ENCODE data around the gene SCN1B.

SCN1B gene

DNA sequence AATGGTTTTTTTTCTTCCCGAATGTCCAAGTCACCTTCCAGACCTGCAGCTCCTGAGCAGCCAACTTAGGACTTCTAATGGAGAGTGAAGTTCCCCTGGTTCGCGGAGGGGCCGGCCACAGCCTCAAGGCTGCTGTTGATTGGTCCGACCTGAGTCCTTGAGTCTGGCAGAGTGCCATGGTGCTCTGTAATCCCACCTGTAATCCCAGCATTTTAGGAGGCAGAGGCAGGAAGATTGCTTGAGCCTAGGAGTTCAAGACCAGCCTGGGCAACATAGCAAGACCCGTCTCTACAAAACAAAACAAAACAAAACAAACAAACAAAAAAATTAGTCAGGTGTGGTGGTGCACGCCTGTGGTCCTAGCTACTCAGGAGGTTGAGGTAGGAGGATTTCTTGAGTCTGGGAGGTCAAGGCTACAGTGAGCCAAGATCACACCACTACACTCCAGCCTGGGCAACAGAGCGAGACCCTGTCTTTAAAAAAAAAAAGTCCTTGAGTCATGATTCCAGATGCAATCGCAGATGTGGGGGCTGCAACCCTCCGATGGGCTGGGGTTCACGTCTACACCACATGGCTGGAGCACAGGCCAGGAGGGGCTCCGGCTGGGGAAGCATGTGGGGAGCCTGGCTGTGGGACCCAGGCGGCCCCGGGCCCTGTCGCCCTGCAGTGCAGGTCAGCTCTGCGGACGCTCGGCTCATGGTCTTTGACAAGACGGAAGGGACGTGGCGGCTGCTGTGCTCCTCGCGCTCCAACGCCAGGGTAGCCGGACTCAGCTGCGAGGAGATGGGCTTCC, 28.9 kb downstream of the SCN1B start:
- Histone ChIP-seq H3K14ac (ENCODE audit: low read length in 2 of 2) (no peak overlapping the region), H3K4me3 (ENCODE audit: insufficient read depth in 1 of 2, low read depth in 1 of 2, low read length in 2 of 2) (no peak overlapping the region), H2AK5ac (ENCODE audit: low read length, severe bottlenecking) (no peak overlapping the region), H3K23ac (ENCODE audit: low read length in 2 of 2) (no peak overlapping the region), H3K4me2 (ENCODE audit: low read length, poor library complexity, severe bottlenecking) (no peak overlapping the region), H4K91ac (ENCODE audit: low read length) (no peak overlapping the region), H2BK15ac (ENCODE audit: low read depth, poor library complexity, severe bottlenecking) (no peak overlapping the region), H3K9ac (ENCODE audit: low read length) (no peak overlapping the region), H3K9me3 (ENCODE audit: control insufficient read depth, low read length) (no peaks in the 10 kb centered on the region), H4K8ac (ENCODE audit: low read length) (no peak overlapping the region), H2BK5ac (ENCODE audit: low read depth, low read length, poor library complexity, severe bottlenecking) (no peak overlapping the region), H2BK120ac (ENCODE audit: low read depth, low read length) (no peak overlapping the region), H3K79me1 (replicated peaks; ENCODE audit: low read length, poor library complexity, severe bottlenecking) (no peaks in the 10 kb centered on the region), H2AFZ (ENCODE audit: low read depth, low read length) (no peak overlapping the region), H3K18ac (ENCODE audit: low read depth in 1 of 2, low read length in 2 of 2) (no peak overlapping the region), H3K36me3 (ENCODE audit: control insufficient read depth in 1 of 2, insufficient read depth in 2 of 2, low read depth in 1 of 2, low read length in 2 of 2) (no peaks in the 10 kb centered on the region), H3K27ac (ENCODE audit: low read length, poor library complexity, severe bottlenecking) (no peak overlapping the region), H3K4ac (ENCODE audit: low read depth in 1 of 2, low read length in 2 of 2) (no peak overlapping the region), H2BK12ac (ENCODE audit: low read length in 2 of 2) (no peak overlapping the region), H3K27me3 (ENCODE audit: control insufficient read depth in 1 of 2, insufficient read depth in 1 of 2, low read length in 2 of 2) (peaks cover 25 to 34% of the 10 kb centered on the region in 2 experiments), H3K4me1 (ENCODE audit: control insufficient read depth, insufficient read depth, low read depth, low read length) (no peaks in the 10 kb centered on the region)
- no peak for DNase-seq
- 88% methylated on average over 25 of the region's 26 CpGs for WGBS

DNA sequence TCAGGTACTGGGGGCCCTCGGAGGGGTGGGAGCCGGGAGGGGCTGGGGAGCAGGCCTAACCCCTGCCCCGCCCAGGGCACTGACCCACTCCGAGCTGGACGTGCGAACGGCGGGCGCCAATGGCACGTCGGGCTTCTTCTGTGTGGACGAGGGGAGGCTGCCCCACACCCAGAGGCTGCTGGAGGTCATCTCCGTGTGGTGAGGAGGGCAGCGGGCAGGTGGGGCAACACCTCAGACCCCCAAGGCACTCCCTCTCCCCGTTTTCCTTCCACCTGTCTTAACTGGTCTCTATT, 29.5 kb downstream of the SCN1B start:
- no peaks in the 10 kb centered on the region for H3K4me1 ChIP-seq (ENCODE audit: control insufficient read depth, insufficient read depth, low read depth, low read length)
- no peak overlapping the region for H3K14ac ChIP-seq (ENCODE audit: low read length in 2 of 2)
- H3K79me1 ChIP-seq (replicated peaks; ENCODE audit: low read length, poor library complexity, severe bottlenecking) = no peaks in the 10 kb centered on the region
- H2BK5ac ChIP-seq (ENCODE audit: low read depth, low read length, poor library complexity, severe bottlenecking) = no peak overlapping the region
- peaks cover 20 to 29% of the 10 kb centered on the region in 2 experiments for H3K27me3 ChIP-seq (ENCODE audit: control insufficient read depth in 1 of 2, insufficient read depth in 1 of 2, low read length in 2 of 2)
- no peak overlapping the region for H3K9ac ChIP-seq (ENCODE audit: low read length)
- H2BK120ac ChIP-seq (ENCODE audit: low read depth, low read length) = no peak overlapping the region
- DNase-seq = no peak
- no peak overlapping the region for H2AFZ ChIP-seq (ENCODE audit: low read depth, low read length)
- no peaks in the 10 kb centered on the region for H3K36me3 ChIP-seq (ENCODE audit: control insufficient read depth in 1 of 2, insufficient read depth in 2 of 2, low read depth in 1 of 2, low read length in 2 of 2)
- no peak overlapping the region for H3K23ac ChIP-seq (ENCODE audit: low read length in 2 of 2)
- H3K4ac ChIP-seq (ENCODE audit: low read depth in 1 of 2, low read length in 2 of 2) = no peak overlapping the region
- H2BK15ac ChIP-seq (ENCODE audit: low read depth, poor library complexity, severe bottlenecking) = no peak overlapping the region
- H2AK5ac ChIP-seq (ENCODE audit: low read length, severe bottlenecking) = no peak overlapping the region
- 89% methylated on average over 15 of the region's 15 CpGs for WGBS
- no peaks in the 10 kb centered on the region for H3K9me3 ChIP-seq (ENCODE audit: control insufficient read depth, low read length)
- no peak overlapping the region for H3K18ac ChIP-seq (ENCODE audit: low read depth in 1 of 2, low read length in 2 of 2)
- H4K8ac ChIP-seq (ENCODE audit: low read length) = no peak overlapping the region
- no peak overlapping the region for H4K91ac ChIP-seq (ENCODE audit: low read length)
- H3K4me2 ChIP-seq (ENCODE audit: low read length, poor library complexity, severe bottlenecking) = no peak overlapping the region
- H3K27ac ChIP-seq (ENCODE audit: low read length, poor library complexity, severe bottlenecking) = no peak overlapping the region
- no peak overlapping the region for H2BK12ac ChIP-seq (ENCODE audit: low read length in 2 of 2)
- no peak overlapping the region for H3K4me3 ChIP-seq (ENCODE audit: insufficient read depth in 1 of 2, low read depth in 1 of 2, low read length in 2 of 2)

DNA sequence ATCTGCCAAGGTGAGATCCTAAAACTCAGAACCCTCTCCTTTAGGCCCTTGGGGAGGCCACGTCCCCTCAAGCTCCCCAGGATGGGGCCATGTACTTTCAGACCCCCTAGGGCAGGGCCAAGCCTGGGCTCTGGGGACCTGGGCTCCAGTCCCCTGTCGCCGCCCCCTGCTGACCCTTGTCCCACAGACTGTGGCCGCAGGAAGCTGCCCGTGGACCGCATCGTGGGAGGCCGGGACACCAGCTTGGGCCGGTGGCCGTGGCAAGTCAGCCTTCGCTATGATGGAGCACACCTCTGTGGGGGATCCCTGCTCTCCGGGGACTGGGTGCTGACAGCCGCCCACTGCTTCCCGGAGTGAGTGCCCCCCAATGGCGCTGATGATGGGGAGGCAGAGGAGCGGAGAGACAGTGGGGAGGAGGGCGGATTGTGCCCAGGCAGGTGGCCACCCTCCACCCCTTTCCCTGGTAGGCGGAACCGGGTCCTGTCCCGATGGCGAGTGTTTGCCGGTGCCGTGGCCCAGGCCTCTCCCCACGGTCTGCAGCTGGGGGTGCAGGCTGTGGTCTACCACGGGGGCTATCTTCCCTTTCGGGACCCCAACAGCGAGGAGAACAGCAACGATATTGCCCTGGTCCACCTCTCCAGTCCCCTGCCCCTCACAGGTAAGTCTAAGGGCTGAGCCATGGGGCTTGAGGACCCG, 30.0 kb downstream of the SCN1B start:
- Histone ChIP-seq H3K4me1 (ENCODE audit: control insufficient read depth, insufficient read depth, low read depth, low read length) (no peaks in the 10 kb centered on the region), H2BK12ac (ENCODE audit: low read length in 2 of 2) (no peak overlapping the region), H3K27ac (ENCODE audit: low read length, poor library complexity, severe bottlenecking) (no peak overlapping the region), H3K79me1 (replicated peaks; ENCODE audit: low read length, poor library complexity, severe bottlenecking) (no peaks in the 10 kb centered on the region), H4K8ac (ENCODE audit: low read length) (no peak overlapping the region), H2AK5ac (ENCODE audit: low read length, severe bottlenecking) (no peak overlapping the region), H3K36me3 (ENCODE audit: control insufficient read depth in 1 of 2, insufficient read depth in 2 of 2, low read depth in 1 of 2, low read length in 2 of 2) (no peaks in the 10 kb centered on the region), H3K4me2 (ENCODE audit: low read length, poor library complexity, severe bottlenecking) (no peak overlapping the region), H2AFZ (ENCODE audit: low read depth, low read length) (no peak overlapping the region), H3K4me3 (ENCODE audit: insufficient read depth in 1 of 2, low read depth in 1 of 2, low read length in 2 of 2) (no peak overlapping the region), H2BK120ac (ENCODE audit: low read depth, low read length) (no peak overlapping the region), H4K91ac (ENCODE audit: low read length) (no peak overlapping the region), H3K9me3 (ENCODE audit: control insufficient read depth, low read length) (no peaks in the 10 kb centered on the region), H3K9ac (ENCODE audit: low read length) (no peak overlapping the region), H2BK5ac (ENCODE audit: low read depth, low read length, poor library complexity, severe bottlenecking) (no peak overlapping the region), H3K27me3 (ENCODE audit: control insufficient read depth in 1 of 2, insufficient read depth in 1 of 2, low read length in 2 of 2) (peaks cover 14 to 24% of the 10 kb centered on the region in 2 experiments), H3K23ac (ENCODE audit: low read length in 2 of 2) (no peak overlapping the region), H3K4ac (ENCODE audit: low read depth in 1 of 2, low read length in 2 of 2) (no peak overlapping the region), H2BK15ac (ENCODE audit: low read depth, poor library complexity, severe bottlenecking) (no peak overlapping the region), H3K14ac (ENCODE audit: low read length in 2 of 2) (no peak overlapping the region), H3K18ac (ENCODE audit: low read depth in 1 of 2, low read length in 2 of 2) (no peak overlapping the region)
- 92% methylated on average over 28 of the region's 29 CpGs for WGBS
- no peak for DNase-seq

DNA sequence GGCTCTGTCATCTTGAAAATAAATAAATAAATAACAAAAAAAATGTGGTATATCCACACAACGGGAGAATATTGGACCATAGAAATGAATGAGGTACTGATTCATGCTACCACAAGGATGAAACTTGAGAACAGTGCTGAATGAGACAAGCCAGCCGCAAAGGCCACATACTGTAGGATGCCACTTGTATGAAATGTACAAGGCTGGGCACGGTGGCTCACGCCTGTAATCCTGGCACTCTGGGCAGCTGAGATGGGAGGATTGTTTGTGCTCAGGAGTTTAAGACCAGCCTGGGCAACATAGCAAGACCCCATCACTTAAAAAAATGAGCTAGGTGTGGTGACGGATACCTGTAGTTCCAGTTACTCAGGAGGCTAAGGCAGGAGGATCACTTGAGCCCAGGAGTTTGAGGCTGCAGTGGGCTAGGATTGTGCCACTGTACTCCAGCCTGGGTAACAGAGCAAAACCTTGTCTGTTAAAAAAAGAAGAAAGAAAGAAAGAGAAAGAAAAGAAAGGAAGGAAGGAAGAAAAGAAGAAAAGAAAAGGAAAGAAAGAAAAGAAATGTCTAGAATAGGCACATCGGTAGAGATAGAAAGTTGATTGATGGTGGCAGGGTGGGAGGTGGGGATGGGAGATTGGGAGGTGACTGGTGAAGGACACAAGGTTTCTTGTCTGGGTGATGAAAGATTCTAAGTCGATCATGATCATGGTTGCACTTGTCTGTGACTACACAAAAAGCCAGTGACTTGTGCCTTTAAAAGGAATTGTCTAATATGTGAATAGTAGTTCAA, 31.5 kb downstream of the SCN1B start:
- no peak overlapping the region for H3K4me3 ChIP-seq (ENCODE audit: insufficient read depth in 1 of 2, low read depth in 1 of 2, low read length in 2 of 2)
- no peak overlapping the region for H3K14ac ChIP-seq (ENCODE audit: low read length in 2 of 2)
- no peak overlapping the region for H3K9ac ChIP-seq (ENCODE audit: low read length)
- no peak overlapping the region for H2BK15ac ChIP-seq (ENCODE audit: low read depth, poor library complexity, severe bottlenecking)
- DNase-seq = no peak
- H3K79me1 ChIP-seq (replicated peaks; ENCODE audit: low read length, poor library complexity, severe bottlenecking) = no peaks in the 10 kb centered on the region
- H3K4me2 ChIP-seq (ENCODE audit: low read length, poor library complexity, severe bottlenecking) = no peak overlapping the region
- H4K91ac ChIP-seq (ENCODE audit: low read length) = no peak overlapping the region
- H2BK12ac ChIP-seq (ENCODE audit: low read length in 2 of 2) = no peak overlapping the region
- no peak overlapping the region for H2BK5ac ChIP-seq (ENCODE audit: low read depth, low read length, poor library complexity, severe bottlenecking)
- H3K4me1 ChIP-seq (ENCODE audit: control insufficient read depth, insufficient read depth, low read depth, low read length) = no peaks in the 10 kb centered on the region
- H3K23ac ChIP-seq (ENCODE audit: low read length in 2 of 2) = no peak overlapping the region
- H2BK120ac ChIP-seq (ENCODE audit: low read depth, low read length) = no peak overlapping the region
- H2AFZ ChIP-seq (ENCODE audit: low read depth, low read length) = no peak overlapping the region
- H3K9me3 ChIP-seq (ENCODE audit: control insufficient read depth, low read length) = no peaks in the 10 kb centered on the region
- WGBS = 83% methylated on average over 7 of the region's 7 CpGs
- H3K27ac ChIP-seq (ENCODE audit: low read length, poor library complexity, severe bottlenecking) = no peak overlapping the region
- no peak overlapping the region for H4K8ac ChIP-seq (ENCODE audit: low read length)
- H3K4ac ChIP-seq (ENCODE audit: low read depth in 1 of 2, low read length in 2 of 2) = no peak overlapping the region
- no peaks in the 10 kb centered on the region for H3K36me3 ChIP-seq (ENCODE audit: control insufficient read depth in 1 of 2, insufficient read depth in 2 of 2, low read depth in 1 of 2, low read length in 2 of 2)
- no peak overlapping the region for H3K18ac ChIP-seq (ENCODE audit: low read depth in 1 of 2, low read length in 2 of 2)
- H3K27me3 ChIP-seq (ENCODE audit: control insufficient read depth in 1 of 2, insufficient read depth in 1 of 2, low read length in 2 of 2) = peaks cover 0 to 9% of the 10 kb centered on the region in 2 experiments
- no peak overlapping the region for H2AK5ac ChIP-seq (ENCODE audit: low read length, severe bottlenecking)

Measured in mesenchymal stem cell (in vitro differentiated cells and primary cell).